Heart left ventricle (tissue), 13 donors: ENCODE data around the gene GSAP.

Experiments used
- CTCF ChIP-seq, 12 donors: fragments of 200-600 bp; sonication (generic) in 4 of 12; IDR thresholded peaks; one replicate each; pipeline versions ENCODE4 v1.5.0 to v1.8.0; 2018 to 2022; ENCODE audit warnings: antibody characterized with exemption in 12 of 12, mild to moderate bottlenecking in 5 of 12
- POLR2A ChIP-seq, 2 donors: fragments of 450-650 bp; IDR thresholded peaks; one replicate each; pipeline ENCODE4 v1.6.1; 2017; ENCODE audit warnings: antibody characterized with exemption in 2 of 2, mild to moderate bottlenecking in 2 of 2, moderate library complexity in 2 of 2
- donor health status: ischemic (EF 13 %, LVEDD 7.1; RV severe dilation, severe dysfunction).
- donor health status: DM: no; HTN: yes; CAD: no.
- donor health status: DM: no; HTN: no; CAD: no.
- donor health status: ischemic (EF 25% LVEDD 6.9; RV normal size, moderate dysfunction).
- donor health status: ischemic (EF 25% LVEDD 5.7; RV mildly dilated, moderate dysfunction).
- donor health status: ischemic (EF 35%, LVEDD 5.7; RV mildly dilated, moderate dysfunction).
- donor health status: nonischemic (EF 11% LVEDD 7.7; RV severe dilation, severe dysfunction).
- donor health status: DM: yes; HTN: yes; CAD: no.
- donor health status: PGD.
- donor health status: ischemic (EF 29% LVEDD 5.4; RV normal size, mild dysfunction).
- donor health status: nonischemic (EF 23%, LVEDD 6.1; RV moderate dilation, normal function).

GRCh38 chr7:77439572-77439971 is 23.4 kb upstream of the GSAP start:
- TF ChIP-seq CTCF (IDR thresholded peaks at IDR 0.05) (peak; percentile 20 to 64 (median 46)), POLR2A (IDR thresholded peaks at IDR 0.05) (no peak)
